Smooth muscle cell (in vitro differentiated cells): ENCODE results near the gene GBF1. TPM values are rescaled to one million over a fixed set of nuclear protein-coding genes. Genes with fewer than 3 reads are reported as not detected.

ENCODE experiments used
- DNase-seq: peaks from one replicate; lab custom pipeline; 2025; ENCODE audit not compliant: unreplicated experiment; lab: John Stamatoyannopoulos, UW
- H2AFZ ChIP-seq: fragments of 200-600 bp; sonication (generic); 2 replicates; pipeline ENCODE4 v1.6.0; 2016; ENCODE audit warnings: antibody characterized with exemption, low read depth, mild to moderate bottlenecking
- H3F3A ChIP-seq: fragments of 200-600 bp; sonication (generic); 2 replicates; pipeline ENCODE4 v1.6.0; 2017; ENCODE audit warnings: antibody characterized with exemption, low read depth
- H3K27ac ChIP-seq: fragments of 200-600 bp; sonication (generic); 2 replicates; pipeline ENCODE4 v1.5.1; 2016; ENCODE audit warnings: low read depth, mild to moderate bottlenecking
- H3K27me3 ChIP-seq: fragments of 200-600 bp; sonication (generic); 2 replicates; pipeline ENCODE4 v1.6.1; 2016; ENCODE audit warnings: low read depth, mild to moderate bottlenecking
- H3K36me3 ChIP-seq: fragments of 200-600 bp; sonication (generic); 2 replicates; pipeline ENCODE4 v1.5.1; 2016; ENCODE audit warnings: low read depth
- H3K4me1 ChIP-seq: fragments of 200-600 bp; sonication (generic); 2 replicates; pipeline ENCODE4 v1.5.1; 2016; ENCODE audit warnings: low read depth
- H3K4me2 ChIP-seq: fragments of 200-600 bp; sonication (generic); 2 replicates; pipeline ENCODE4 v1.6.0; 2016; ENCODE audit warnings: mild to moderate bottlenecking
- H3K4me3 ChIP-seq: fragments of 200-600 bp; sonication (generic); 2 replicates; pipeline ENCODE4 v1.5.1; 2016; ENCODE audit warnings: mild to moderate bottlenecking
- H3K79me2 ChIP-seq: fragments of 200-600 bp; sonication (generic); 2 replicates; pipeline ENCODE4 v1.6.0; 2016; ENCODE audit warnings: low read depth, mild to moderate bottlenecking
- H3K9ac ChIP-seq: fragments of 200-600 bp; sonication (generic); 2 replicates; pipeline ENCODE4 v1.6.0; 2016; ENCODE audit warnings: low read depth
- H3K9me3 ChIP-seq: fragments of 200-600 bp; sonication (generic); replicated peaks from 2 replicates; pipeline ENCODE4 v1.5.1; 2016; ENCODE audit warnings: low read depth
- H4K20me1 ChIP-seq: fragments of 200-600 bp; sonication (generic); 2 replicates; pipeline ENCODE4 v1.6.0; 2016; ENCODE audit warnings: low read depth
- CTCF ChIP-seq: fragments of 200-600 bp; sonication (generic); IDR thresholded peaks from 2 replicates; pipeline ENCODE4 v1.5.1; 2017; ENCODE audit warnings: borderline replicate concordance, mild to moderate bottlenecking, antibody characterized with exemption; ENCODE audit not compliant: insufficient read depth, poor library complexity, severe bottlenecking
- WGBS: methylation state at CpG from one replicate; pipeline ENCODE4 v1.1.7; 2016; ENCODE audit warnings: low lambda C conversion rate; 5-methylcytosine and 5-hydroxymethylcytosine counted together
- polyA plus RNA-seq: library from polyadenylated mRNA; unstranded; fragments of >200 nt; fragmentation: Nextera tagmentation; extraction: Ambion mirVana; gene quantifications from 2 replicates; pipeline ENCODE4 v1.2.1, GENCODE V29; 2016
- total RNA-seq: library from RNA; depleted of rRNA; stranded (reverse); fragments of >200 nt; gene quantifications from 2 replicates; pipeline ENCODE4 v1.2.3, GENCODE V29; 2014

GBF1 gene
- total and polyA plus RNA-seq, 2 experiments from 2014 or later: 52.8 to 56.4 TPM

- WGBS: 17% methylated on average over 64 of the region's 76 CpGs
- H3K27me3 ChIP-seq: peaks cover 30% of the 10 kb centered on the region
- peaks cover 11% of the 10 kb centered on the region for H3K4me1 ChIP-seq
- no peaks in the 10 kb centered on the region for H3K79me2 ChIP-seq
- peak overlapping the region; percentile 84 for H3K4me2 ChIP-seq
- peak overlapping the region; percentile 61 for H2AFZ ChIP-seq
- H3K36me3 ChIP-seq: no peaks in the 10 kb centered on the region
- DNase-seq: no peak
- H3F3A ChIP-seq: peaks cover 4% of the 10 kb centered on the region
- H4K20me1 ChIP-seq: no peaks in the 10 kb centered on the region
- no peak overlapping the region for H3K9ac ChIP-seq
- no peak overlapping the region for H3K27ac ChIP-seq
- H3K9me3 ChIP-seq: no peaks in the 10 kb centered on the region
- peak overlapping the region; percentile 51 for H3K4me3 ChIP-seq
- TF ChIP-seq CTCF: peak; percentile 78
These were observed 13.7 kb upstream of the GBF1 start for GRCh38 chr10:102231357-102232318.

- no peak for DNase-seq
- TF ChIP-seq CTCF: no peak
- Histone ChIP-seq H3K4me2 (no peak overlapping the region), H3K27me3 (peaks cover 39% of the 10 kb centered on the region), H3K4me1 (peaks cover 11% of the 10 kb centered on the region), H2AFZ (no peak overlapping the region), H3F3A (peaks cover 4% of the 10 kb centered on the region), H3K79me2 (no peaks in the 10 kb centered on the region), H3K4me3 (no peak overlapping the region), H3K36me3 (no peaks in the 10 kb centered on the region), H4K20me1 (no peaks in the 10 kb centered on the region), H3K9ac (no peak overlapping the region), H3K9me3 (no peaks in the 10 kb centered on the region), H3K27ac (no peak overlapping the region)
- WGBS: 88% methylated on average over 1 of the region's 1 CpG
These were observed 11.3 kb upstream of the GBF1 start for GRCh38 chr10:102233997-102234396.

GRCh38 chr10:102234888-102235597 is 10.3 kb upstream of the GBF1 start:
- H3K9me3 ChIP-seq: no peaks in the 10 kb centered on the region
- DNase-seq: no peak
- peaks cover 11% of the 10 kb centered on the region for H3K4me1 ChIP-seq
- H3K4me2 ChIP-seq: no peak overlapping the region
- no peak for TF ChIP-seq CTCF
- no peak overlapping the region for H2AFZ ChIP-seq
- 72% methylated on average over 12 of the region's 12 CpGs for WGBS
- no peaks in the 10 kb centered on the region for H3K36me3 ChIP-seq
- no peak overlapping the region for H3K9ac ChIP-seq
- H3K79me2 ChIP-seq: no peaks in the 10 kb centered on the region
- no peaks in the 10 kb centered on the region for H4K20me1 ChIP-seq
- no peak overlapping the region for H3K27ac ChIP-seq
- peaks cover 49% of the 10 kb centered on the region for H3K27me3 ChIP-seq
- peaks cover 4% of the 10 kb centered on the region for H3F3A ChIP-seq
- H3K4me3 ChIP-seq: no peak overlapping the region
